Vagina (tissue), 2 donors: ENCODE results near the gene PRRG1. TPM values are rescaled to one million over a fixed set of nuclear protein-coding genes. Genes with fewer than 3 reads are reported as not detected.

Experiments
- DNase-seq, 2 donors: peaks; one replicate each; pipeline ENCODE4 v3.0.0-alpha.2; 2017; ENCODE audit errors: extremely low spot score in 2 of 2
- H3K27ac ChIP-seq: fragments of 200-600 bp; sonication (generic); one replicate; pipeline ENCODE4 v1.5.1; 2019
- H3K27me3 ChIP-seq: fragments of 200-600 bp; sonication (generic); one replicate; pipeline ENCODE4 v1.5.1; 2019
- H3K36me3 ChIP-seq, 2 donors: fragments of 200-600 bp; sonication (generic); one replicate each; pipeline ENCODE4 v1.5.1; 2017 to 2019
- H3K4me1 ChIP-seq: fragments of 200-600 bp; sonication (generic); one replicate; pipeline ENCODE4 v1.5.1; 2019
- H3K4me3 ChIP-seq, 2 donors: fragments of 200-600 bp; sonication (generic); 1 replicate in 1 of 2; 2 replicates in 1 of 2; pipeline ENCODE4 v1.5.1; 2016 to 2019
- H3K9me3 ChIP-seq: fragments of 200-600 bp; sonication (generic); one replicate; pipeline ENCODE4 v1.5.1; 2019
- POLR2A ChIP-seq, 2 donors: fragments of 450-650 bp; IDR thresholded peaks; one replicate each; pipeline ENCODE4 v1.6.1; 2017; ENCODE audit warnings: antibody characterized with exemption in 2 of 2, mild to moderate bottlenecking in 2 of 2, moderate library complexity in 2 of 2
- POLR2AphosphoS5 ChIP-seq, 2 donors: sonication (generic); formaldehyde crosslinking; IDR thresholded peaks; one replicate each; pipeline ENCODE4 v1.9.0; 2017; ENCODE audit warnings: antibody characterized with exemption in 2 of 2, mild to moderate bottlenecking in 2 of 2, low read depth in 1 of 2; ENCODE audit not compliant: insufficient read depth in 1 of 2
- intact Hi-C: fragments of 100-400 bp; cut with DNase I; formaldehyde crosslinking; loops from one replicate; pipeline ENCODE4 v1.15.1; 2023
- total RNA-seq: library from RNA; depleted of rRNA; stranded (reverse); fragments of >200 nt; gene quantifications from one replicate; pipeline ENCODE4 v1.2.3, GENCODE V29; 2016
- TF ChIP-seq, protein P1 (sequence below), 3 experiments: fragments of 450-650 bp in 2 of 3; fragments of 200-600 bp in 1 of 3; sonication (generic) in 1 of 3; IDR thresholded peaks; one replicate each; pipeline ENCODE4 v1.5.1; 2017 to 2019; ENCODE audit warnings: antibody characterized with exemption in 3 of 3, mild to moderate bottlenecking in 2 of 3, moderate library complexity in 2 of 3

Gene PRRG1
- total RNA-seq, 1 donor from 2014 or later = 9.8 TPM

DNA sequence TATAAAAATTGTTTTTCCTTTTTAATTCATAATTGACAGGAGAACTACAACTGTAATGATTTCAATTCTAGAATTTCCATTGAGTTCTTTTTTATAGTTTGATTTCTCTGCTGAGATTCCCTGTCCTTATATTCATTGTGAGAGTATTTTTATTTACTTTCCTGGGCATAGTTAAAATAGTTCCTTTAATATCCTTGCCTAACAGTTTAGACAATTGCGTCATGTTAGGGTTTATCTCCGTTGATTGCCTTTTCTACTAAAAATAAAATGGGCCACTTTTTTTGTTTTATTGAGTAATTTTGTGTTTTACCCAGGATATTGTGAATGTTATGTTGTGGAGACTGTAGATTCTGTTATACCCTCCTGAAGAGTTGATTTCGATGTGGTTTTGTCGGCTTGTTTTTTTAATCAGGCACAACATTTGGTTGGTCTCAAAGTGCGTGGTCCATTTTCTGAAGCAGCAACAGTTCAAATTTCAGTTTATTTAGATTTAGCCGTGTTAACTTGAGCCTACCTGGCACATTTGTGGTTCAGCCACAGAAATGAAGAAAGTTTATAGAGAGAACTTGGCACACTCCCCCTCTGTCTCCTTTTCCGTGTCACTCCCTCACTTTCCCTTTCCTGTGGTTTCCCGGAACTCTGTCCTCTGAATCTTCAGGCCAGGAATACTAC lies 16.0 kb upstream of the PRRG1 start:
- no peak for DNase-seq
- Histone ChIP-seq H3K36me3 (no peaks in the 10 kb centered on the region), H3K4me3 (no peak overlapping the region), H3K4me1 (no peaks in the 10 kb centered on the region), H3K9me3 (no peaks in the 10 kb centered on the region), H3K27me3 (no peaks in the 10 kb centered on the region), H3K27ac (no peak overlapping the region)
- TF ChIP-seq, protein P1, sequence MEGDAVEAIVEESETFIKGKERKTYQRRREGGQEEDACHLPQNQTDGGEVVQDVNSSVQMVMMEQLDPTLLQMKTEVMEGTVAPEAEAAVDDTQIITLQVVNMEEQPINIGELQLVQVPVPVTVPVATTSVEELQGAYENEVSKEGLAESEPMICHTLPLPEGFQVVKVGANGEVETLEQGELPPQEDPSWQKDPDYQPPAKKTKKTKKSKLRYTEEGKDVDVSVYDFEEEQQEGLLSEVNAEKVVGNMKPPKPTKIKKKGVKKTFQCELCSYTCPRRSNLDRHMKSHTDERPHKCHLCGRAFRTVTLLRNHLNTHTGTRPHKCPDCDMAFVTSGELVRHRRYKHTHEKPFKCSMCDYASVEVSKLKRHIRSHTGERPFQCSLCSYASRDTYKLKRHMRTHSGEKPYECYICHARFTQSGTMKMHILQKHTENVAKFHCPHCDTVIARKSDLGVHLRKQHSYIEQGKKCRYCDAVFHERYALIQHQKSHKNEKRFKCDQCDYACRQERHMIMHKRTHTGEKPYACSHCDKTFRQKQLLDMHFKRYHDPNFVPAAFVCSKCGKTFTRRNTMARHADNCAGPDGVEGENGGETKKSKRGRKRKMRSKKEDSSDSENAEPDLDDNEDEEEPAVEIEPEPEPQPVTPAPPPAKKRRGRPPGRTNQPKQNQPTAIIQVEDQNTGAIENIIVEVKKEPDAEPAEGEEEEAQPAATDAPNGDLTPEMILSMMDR (IDR thresholded peaks at IDR 0.05) = no peak
- TF ChIP-seq POLR2A (IDR thresholded peaks at IDR 0.05) = no peak
- no peak for TF ChIP-seq POLR2AphosphoS5 (IDR thresholded peaks at IDR 0.05; ENCODE audit: insufficient read depth in 1 of 2, low read depth in 1 of 2)
- intact Hi-C loops = no loop called here

DNA sequence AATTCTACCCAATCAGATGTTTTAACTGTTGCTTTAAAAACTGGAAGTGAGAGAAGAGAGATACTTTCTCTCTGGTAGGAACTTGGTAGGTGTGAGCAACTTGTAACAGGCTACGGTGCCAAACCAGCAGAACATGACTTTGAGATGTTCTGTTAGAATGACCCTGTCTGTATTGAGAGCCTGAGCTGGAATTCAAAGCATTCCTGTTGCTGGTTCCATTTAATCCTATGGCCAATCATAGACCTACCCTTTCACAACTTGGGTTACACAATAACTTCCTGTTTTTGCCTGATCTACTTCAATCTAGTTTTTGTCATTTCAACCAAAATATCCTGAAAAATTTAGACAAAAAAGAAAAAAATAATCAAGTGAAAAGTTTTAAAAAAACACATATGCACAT lies 1.7 kb upstream of the PRRG1 start:
- H3K27me3 ChIP-seq = no peaks in the 10 kb centered on the region
- no peaks in the 10 kb centered on the region for H3K4me1 ChIP-seq
- no peak for DNase-seq
- TF ChIP-seq, protein P1 (IDR thresholded peaks at IDR 0.05) = no peak
- TF ChIP-seq POLR2AphosphoS5 (IDR thresholded peaks at IDR 0.05; ENCODE audit: insufficient read depth in 1 of 2, low read depth in 1 of 2) = no peak
- H3K9me3 ChIP-seq = no peaks in the 10 kb centered on the region
- no peaks in the 10 kb centered on the region for H3K36me3 ChIP-seq
- intact Hi-C loops = no loop called here
- no peak overlapping the region for H3K4me3 ChIP-seq
- H3K27ac ChIP-seq = no peak overlapping the region

DNA sequence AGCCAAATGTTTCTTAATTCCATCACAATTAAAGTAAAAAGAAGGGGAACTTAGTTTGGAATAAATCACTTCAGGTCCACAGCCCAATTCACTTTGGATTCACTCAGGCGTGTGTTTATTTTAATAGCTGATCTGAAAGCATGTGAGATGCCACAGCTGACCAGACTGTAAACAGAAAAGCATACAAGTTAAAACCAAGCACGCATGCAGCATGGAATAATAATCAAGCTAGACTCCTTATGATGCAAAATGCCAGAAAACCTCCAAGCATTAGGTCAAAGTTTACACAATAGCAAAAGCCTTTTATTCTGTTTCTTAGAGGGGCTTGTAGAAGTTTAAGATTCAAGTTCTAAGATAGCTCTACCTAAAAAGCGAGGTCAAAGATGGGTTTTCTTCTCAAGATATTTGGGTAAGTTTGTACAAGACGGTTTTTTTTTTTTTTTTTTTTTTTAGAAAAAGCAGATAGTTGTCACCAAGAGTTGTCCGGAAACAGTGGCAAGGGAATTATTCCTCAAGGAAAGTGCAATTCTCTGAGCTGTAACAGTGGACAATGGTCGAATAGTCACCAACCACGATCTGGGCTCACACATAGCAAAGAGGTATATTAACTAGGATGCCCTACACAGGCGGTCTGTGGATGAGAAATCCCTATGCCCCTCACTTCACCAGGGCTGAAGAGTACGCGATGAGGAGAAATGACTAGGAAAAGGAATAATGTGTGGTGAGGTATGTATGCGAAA lies 763 bp upstream of the PRRG1 start:
- Histone ChIP-seq H3K27ac (peak overlapping the region; percentile 75), H3K27me3 (no peaks in the 10 kb centered on the region), H3K9me3 (no peaks in the 10 kb centered on the region), H3K4me1 (no peaks in the 10 kb centered on the region), H3K36me3 (no peaks in the 10 kb centered on the region), H3K4me3 (peak overlapping the region; percentile 54 to 61)
- intact Hi-C loops = no loop called here
- no peak for DNase-seq
- TF ChIP-seq POLR2A (IDR thresholded peaks at IDR 0.05) = no peak

DNA sequence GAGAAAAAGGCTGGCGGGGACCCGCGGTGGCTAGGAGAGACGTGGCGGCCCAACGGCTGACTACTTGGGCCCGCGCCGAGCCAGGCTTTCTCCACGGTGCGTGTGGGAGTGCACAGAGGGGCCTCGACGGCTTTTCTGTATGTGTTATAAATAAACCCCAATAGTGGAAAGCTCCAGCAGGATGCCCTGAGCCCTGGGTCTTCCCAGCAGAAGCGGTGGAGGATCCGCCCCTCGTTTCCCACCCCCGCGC lies 268 bp upstream of the PRRG1 start:
- intact Hi-C loops = no loop called here
- H3K9me3 ChIP-seq = no peaks in the 10 kb centered on the region
- no peak for DNase-seq
- no peaks in the 10 kb centered on the region for H3K4me1 ChIP-seq
- peak overlapping the region; percentile 54 to 61 for H3K4me3 ChIP-seq
- peak overlapping the region; percentile 75 for H3K27ac ChIP-seq
- H3K36me3 ChIP-seq = no peaks in the 10 kb centered on the region
- no peak for TF ChIP-seq POLR2AphosphoS5 (IDR thresholded peaks at IDR 0.05; ENCODE audit: insufficient read depth in 1 of 2, low read depth in 1 of 2)
- no peak for TF ChIP-seq POLR2A (IDR thresholded peaks at IDR 0.05)
- TF ChIP-seq, protein P1 (IDR thresholded peaks at IDR 0.05) = no peak
- no peaks in the 10 kb centered on the region for H3K27me3 ChIP-seq

DNA sequence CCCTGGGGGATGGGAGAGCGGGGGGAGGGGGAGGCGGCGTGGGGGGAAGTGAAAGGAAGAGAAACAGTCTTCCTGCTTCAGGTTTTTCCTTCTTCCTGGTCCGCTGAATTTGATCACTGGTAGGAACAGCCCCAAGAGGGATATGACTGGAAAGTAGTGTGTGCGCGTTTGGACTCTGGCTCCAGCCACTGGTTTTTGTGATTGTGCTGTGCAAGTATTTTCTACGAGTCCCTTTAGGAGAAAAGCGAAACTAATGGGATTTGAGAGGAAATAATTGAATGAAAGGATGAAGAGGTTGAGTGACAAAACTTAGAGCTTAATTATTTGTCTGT lies 836 bp downstream of the PRRG1 start:
- Histone ChIP-seq H3K36me3 (no peaks in the 10 kb centered on the region), H3K27me3 (no peaks in the 10 kb centered on the region), H3K9me3 (no peaks in the 10 kb centered on the region), H3K4me3 (peak overlapping the region; percentile 54 to 61), H3K4me1 (no peaks in the 10 kb centered on the region), H3K27ac (peak overlapping the region; percentile 79)
- intact Hi-C loops = no loop called here
- no peak for DNase-seq
- TF ChIP-seq POLR2A (IDR thresholded peaks at IDR 0.05) = no peak
- TF ChIP-seq, protein P1 (IDR thresholded peaks at IDR 0.05) = no peak
- TF ChIP-seq POLR2AphosphoS5 (IDR thresholded peaks at IDR 0.05; ENCODE audit: insufficient read depth in 1 of 2, low read depth in 1 of 2) = no peak
